Activated CD8-positive, alpha-beta T cell treated with anti-CD3 and anti-CD28 coated beads for 36 hours (primary cell): ENCODE data around the gene BCKDK. TPM values are rescaled to one million over a fixed set of nuclear protein-coding genes. Genes with fewer than 3 reads are reported as not detected.

Experiments
- ATAC-seq: fragments of 200-7000 bp; cut with Tn5 transposase; one replicate; pipeline ENCODE4 v1.10.0; 2021; ENCODE audit warnings: mild to moderate bottlenecking, moderate library complexity
- CTCF ChIA-PET: fragments of 350-600 bp; sonication (Branson Sonifier 250); formaldehyde crosslinking; loops from one replicate; lab custom pipeline; 2021; ENCODE audit warnings: antibody characterized with exemption; lab: Charles Lee
- POLR2A ChIA-PET: fragments of 350-600 bp; sonication (Branson Sonifier 250); formaldehyde crosslinking; loops from one replicate; lab custom pipeline; 2021; ENCODE audit warnings: antibody characterized with exemption; lab: Charles Lee
- DNase-seq: peaks from one replicate; pipeline ENCODE4 v3.0.0-alpha.2; 2020
- H3K27ac Mint-ChIP-seq: one replicate; pipeline ENCODE4 v1.8.0; 2021; ENCODE audit warnings: mild to moderate bottlenecking, mixed read lengths
- H3K27me3 Mint-ChIP-seq: one replicate; pipeline ENCODE4 v1.8.0; 2021; ENCODE audit warnings: mixed read lengths
- H3K36me3 Mint-ChIP-seq: one replicate; pipeline ENCODE4 v1.8.0; 2021; ENCODE audit warnings: low read depth, mixed read lengths
- H3K4me1 Mint-ChIP-seq: one replicate; pipeline ENCODE4 v1.8.0; 2021; ENCODE audit warnings: low read depth, mixed read lengths
- H3K4me3 Mint-ChIP-seq: one replicate; pipeline ENCODE4 v1.8.0; 2021; ENCODE audit warnings: mild to moderate bottlenecking, moderate library complexity, mixed read lengths
- H3K9me3 Mint-ChIP-seq: one replicate; pipeline ENCODE4 v1.8.0; 2021; ENCODE audit warnings: mixed read lengths
- CTCF ChIP-seq: fragments of 200-600 bp; IDR thresholded peaks from one replicate; pipeline ENCODE4 v1.8.0; 2022; ENCODE audit warnings: antibody characterized with exemption, mild to moderate bottlenecking
- intact Hi-C: fragments of 100-400 bp; cut with micrococcal nuclease; formaldehyde crosslinking; loops from one replicate; pipeline ENCODE4 v1.10.0; 2022
- total RNA-seq, 2 experiments: library from RNA; stranded (reverse); gene quantifications; one replicate each; pipeline ENCODE4 v1.2.3, GENCODE V29; 2021

BCKDK gene
- total RNA-seq, 2 experiments from 2014 or later = 55.1 to 58.7 TPM

GRCh38 chr16:31063843-31064611 is 44.2 kb upstream of the BCKDK start:
- intact Hi-C loops = no loop called here
- no peak for DNase-seq
- no peak overlapping the region for H3K4me3 Mint-ChIP-seq
- peaks cover 23% of the 10 kb centered on the region for H3K36me3 Mint-ChIP-seq
- H3K4me1 Mint-ChIP-seq = peaks cover 32% of the 10 kb centered on the region
- POLR2A ChIA-PET = interaction anchor here (0.8 to 4.4 kb wide), 4 partner anchors 9 to 116 kb away, joined by 3 to 22 read pairs (median 3); partner anchors contain the start of genes FUS, ZNF646 and ZNF668
- H3K27ac Mint-ChIP-seq = peak overlapping the region; percentile 31
- H3K27me3 Mint-ChIP-seq = no peaks in the 10 kb centered on the region
- no peaks in the 10 kb centered on the region for H3K9me3 Mint-ChIP-seq
- TF ChIP-seq CTCF = no peak
- ATAC-seq = peak; percentile 54
- CTCF ChIA-PET = no interaction called here

GRCh38 chr16:31064882-31065461 is 43.2 kb upstream of the BCKDK start:
- POLR2A ChIA-PET = interaction anchor here (0.7 to 4.4 kb wide), 2 partner anchors 8 to 30 kb away, joined by 3 to 22 read pairs; partner anchors contain the start of genes ZNF646 and ZNF668
- intact Hi-C loops = no loop called here
- CTCF ChIA-PET = interaction anchor here (0.9 to 1.3 kb wide), 2 partner anchors 77 to 220 kb away, joined by 4 read pairs; no protein-coding TSS in a partner anchor
- no peaks in the 10 kb centered on the region for H3K27me3 Mint-ChIP-seq
- DNase-seq = no peak
- no peak overlapping the region for H3K4me3 Mint-ChIP-seq
- H3K27ac Mint-ChIP-seq = peak overlapping the region; percentile 31
- H3K4me1 Mint-ChIP-seq = peaks cover 37% of the 10 kb centered on the region
- no peak for TF ChIP-seq CTCF
- ATAC-seq = no peak
- H3K36me3 Mint-ChIP-seq = peaks cover 22% of the 10 kb centered on the region
- no peaks in the 10 kb centered on the region for H3K9me3 Mint-ChIP-seq

- H3K27ac Mint-ChIP-seq = no peak overlapping the region
- H3K4me1 Mint-ChIP-seq = peaks cover 47% of the 10 kb centered on the region
- H3K9me3 Mint-ChIP-seq = no peaks in the 10 kb centered on the region
- H3K27me3 Mint-ChIP-seq = no peaks in the 10 kb centered on the region
- DNase-seq (no peak), ATAC-seq (no peak)
- peaks cover 15% of the 10 kb centered on the region for H3K36me3 Mint-ChIP-seq
- TF ChIP-seq CTCF = no peak
- POLR2A ChIA-PET = interaction anchor here (1.4 kb wide), 1 partner anchor 8 kb away, joined by 3 read pairs; no protein-coding TSS in a partner anchor
- CTCF ChIA-PET = interaction anchor here (0.8 to 2.4 kb wide), 4 partner anchors 29 to 83 kb away, joined by 4 to 8 read pairs (median 6); partner anchors contain the start of gene HSD3B7
- intact Hi-C loops = no loop called here
- H3K4me3 Mint-ChIP-seq = no peak overlapping the region
Observed at GRCh38 chr16:31067342-31067741, 40.8 kb upstream of the BCKDK start.

GRCh38 chr16:31071861-31072260 is 36.3 kb upstream of the BCKDK start:
- ATAC-seq = no peak
- peak overlapping the region; percentile 96 for H3K4me3 Mint-ChIP-seq
- no peaks in the 10 kb centered on the region for H3K9me3 Mint-ChIP-seq
- H3K27me3 Mint-ChIP-seq = no peaks in the 10 kb centered on the region
- ChIA-PET POLR2A (interaction anchor here (0.9 to 2.9 kb wide), 6 partner anchors 13 to 203 kb away, joined by 3 to 22 read pairs (median 4); no protein-coding TSS in a partner anchor), CTCF (interaction anchor here (0.6 to 2.3 kb wide), 2 partner anchors 70 to 335 kb away, joined by 3 to 6 read pairs; no protein-coding TSS in a partner anchor)
- peaks cover 35% of the 10 kb centered on the region for H3K4me1 Mint-ChIP-seq
- H3K27ac Mint-ChIP-seq = peak overlapping the region; percentile 97
- DNase-seq = no peak
- intact Hi-C loops = loop anchor here (5.0 kb wide), 1 partner anchor 40 kb away; the partner anchor contains the start of gene STX4
- H3K36me3 Mint-ChIP-seq = peaks cover 18% of the 10 kb centered on the region
- no peak for TF ChIP-seq CTCF
